Keratinocyte (primary cell): ENCODE measurements around the gene C21orf58.

Source experiments
- CTCF ChIP-seq, 3 experiments: IDR thresholded peaks in 1 of 3; conservative IDR thresholded peaks in 1 of 3; optimal IDR thresholded peaks in 1 of 3; 2 replicates in 2 of 3; 3 replicates in 1 of 3; pipeline versions ENCODE3 to v1.5.1; 2011; ENCODE audit warnings: low read length in 3 of 3, mild to moderate bottlenecking in 3 of 3, moderate library complexity in 2 of 3, control low read depth in 1 of 3, inconsistent platforms in 1 of 3; ENCODE audit not compliant: insufficient read depth in 2 of 3; ENCODE audit errors: extremely low read depth in 1 of 3
- EZH2 ChIP-seq: IDR thresholded peaks from one replicate; pipeline ENCODE4 v1.6.1; 2012; ENCODE audit warnings: inconsistent platforms, mild to moderate bottlenecking, low read length, moderate library complexity

GRCh38 chr21:46363698-46364097 is 40.0 kb upstream of the C21orf58 start:
- TF ChIP-seq CTCF (optimal IDR thresholded peaks at IDR 0.05 in 1 of 3, IDR thresholded peaks at IDR 0.05 in 1 of 3, conservative IDR thresholded peaks at IDR 0.05 in 1 of 3; ENCODE audit: extremely low read depth in 1 of 3, insufficient read depth in 2 of 3, low read length in 3 of 3) (no peak), EZH2 (no peak)
